BE2C (cell line): ENCODE results near the gene SCCPDH.
"Not testable (repeated sequence)": the region's sequence is repeated elsewhere in the genome, so short reads cannot be mapped to it uniquely, and the experiment has no call there.

Source experiments
- DNase-seq: peaks from one replicate; pipeline ENCODE4 v3.0.0-alpha.2; 2020
- H3K27me3 ChIP-seq: fragments of 250-450 bp; sonication (Bioruptor Pico); 2 replicates; pipeline ENCODE4 v1.5.1; 2020; ENCODE audit warnings: mild to moderate bottlenecking
- H3K36me3 ChIP-seq: fragments of 250-450 bp; sonication (Bioruptor Pico); 2 replicates; pipeline ENCODE4 v1.5.1; 2020; ENCODE audit warnings: mild to moderate bottlenecking
- H3K4me1 ChIP-seq: fragments of 250-450 bp; sonication (Bioruptor Pico); 2 replicates; pipeline ENCODE4 v1.5.1; 2020
- H3K4me3 ChIP-seq: 2 replicates; pipeline ENCODE4 v1.5.1; 2011; ENCODE audit warnings: low read depth, low read length
- H3K9me3 ChIP-seq: fragments of 250-450 bp; sonication (Bioruptor Pico); 2 replicates; pipeline ENCODE4 v1.5.1; 2020
- CTCF ChIP-seq: IDR thresholded peaks from 2 replicates; pipeline ENCODE4 v1.5.1; 2012; ENCODE audit warnings: mild to moderate bottlenecking, low read depth, low read length

SCCPDH gene

DNA sequence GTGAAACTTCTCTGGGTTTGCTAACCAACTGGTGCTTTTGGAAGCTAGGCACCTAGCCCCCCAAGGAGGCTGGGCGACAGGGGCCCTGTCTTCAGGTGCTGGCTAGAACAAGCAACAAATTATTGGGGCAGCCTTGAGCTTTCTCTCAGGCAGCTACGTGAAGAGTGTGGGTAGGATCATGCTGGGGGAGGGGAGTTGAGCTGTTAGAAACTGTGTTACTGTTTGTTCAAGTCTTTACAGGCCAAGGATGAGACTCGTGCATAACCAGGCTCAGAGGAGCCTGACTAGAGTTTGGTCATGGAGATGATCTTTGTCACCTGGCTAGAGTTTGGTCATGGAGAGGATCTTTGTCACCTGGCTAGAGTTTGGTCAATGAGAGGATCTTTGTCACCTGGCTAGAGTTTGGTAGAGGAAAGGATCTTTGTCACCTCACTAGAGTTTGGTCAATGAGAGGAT lies 12.6 kb upstream of the SCCPDH start:
- no peaks in the 10 kb centered on the region for H3K4me1 ChIP-seq
- no peak overlapping the region for H3K4me3 ChIP-seq
- no peak for TF ChIP-seq CTCF
- 0 out of 2 replicates have a peak, but pooled peaks cover 4% of the 10 kb centered on the region for H3K9me3 ChIP-seq
- DNase-seq: no peak
- no peaks in the 10 kb centered on the region for H3K36me3 ChIP-seq
- H3K27me3 ChIP-seq: no peaks in the 10 kb centered on the region; the same call in 1 of the 2 replicates

GRCh38 chr1:246712428-246712827 lies 11.8 kb upstream of the SCCPDH start:
- H3K27me3 ChIP-seq, H3K4me1 ChIP-seq, DNase-seq, H3K4me3 ChIP-seq, H3K9me3 ChIP-seq, H3K36me3 ChIP-seq: not testable (repeated sequence)

GRCh38 chr1:246719361-246719760 lies 4.8 kb upstream of the SCCPDH start:
- not testable (repeated sequence) for H3K4me3 ChIP-seq, H3K9me3 ChIP-seq, H3K27me3 ChIP-seq, DNase-seq, H3K4me1 ChIP-seq, H3K36me3 ChIP-seq

- H3K4me1 ChIP-seq, H3K4me3 ChIP-seq, H3K27me3 ChIP-seq, H3K36me3 ChIP-seq, DNase-seq, H3K9me3 ChIP-seq: not testable (repeated sequence)
Observed at GRCh38 chr1:246720814-246721213, 3.4 kb upstream of the SCCPDH start.

GRCh38 chr1:246722720-246723119 lies 1.5 kb upstream of the SCCPDH start:
- peaks cover 3% of the 10 kb centered on the region; the same call in 1 of the 2 replicates for H3K9me3 ChIP-seq
- DNase-seq: no peak
- H3K36me3 ChIP-seq: peaks cover 5% of the 10 kb centered on the region
- H3K4me3 ChIP-seq: no peak overlapping the region
- TF ChIP-seq CTCF: no peak
- no peaks in the 10 kb centered on the region for H3K4me1 ChIP-seq
- H3K27me3 ChIP-seq: no peaks in the 10 kb centered on the region

DNA sequence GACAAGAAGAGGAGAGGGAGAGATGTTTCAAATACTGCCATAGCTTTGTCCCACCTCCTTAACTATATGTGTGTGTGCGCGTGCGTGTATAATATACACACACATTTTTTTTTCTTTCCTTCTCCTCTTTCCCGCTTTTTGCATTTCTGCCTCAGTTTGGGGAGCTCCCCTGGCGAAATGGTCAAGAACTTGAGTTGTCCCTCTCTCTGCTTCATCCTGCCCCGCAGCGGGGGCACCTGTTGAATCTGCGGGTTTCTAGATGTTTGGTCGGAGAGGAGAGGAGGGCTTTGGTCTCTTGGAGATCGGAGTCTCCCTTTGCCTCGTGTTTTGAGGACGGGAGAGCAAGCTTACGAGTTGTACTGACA lies 504 bp downstream of the SCCPDH start:
- Histone ChIP-seq H3K4me1 (no peaks in the 10 kb centered on the region), H3K36me3 (peaks cover 18% of the 10 kb centered on the region), H3K9me3 (peaks cover 3% of the 10 kb centered on the region; the same call in 1 of the 2 replicates), H3K27me3 (no peaks in the 10 kb centered on the region), H3K4me3 (peak overlapping the region; percentile 87)
- DNase-seq: peak; percentile 15
- no peak for TF ChIP-seq CTCF

DNA sequence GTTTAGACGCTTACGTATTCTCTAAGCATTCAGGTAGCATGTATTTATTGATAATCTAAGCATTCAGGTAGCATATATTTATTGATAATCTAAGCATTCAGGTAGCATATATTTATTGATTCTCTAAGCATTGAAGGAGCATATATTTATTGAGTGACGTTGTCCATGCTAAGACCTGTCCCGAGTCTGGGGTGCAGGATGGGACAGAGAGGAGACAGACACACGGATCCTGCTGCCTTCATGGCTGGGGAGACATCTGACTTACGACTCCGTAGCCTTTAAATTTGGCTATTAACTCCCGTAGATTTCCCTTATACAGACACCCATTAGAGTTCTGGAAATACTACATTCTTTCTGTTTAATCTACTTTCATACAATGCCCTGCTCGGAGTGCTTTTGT lies 982 bp downstream of the SCCPDH start:
- Histone ChIP-seq H3K4me1 (no peaks in the 10 kb centered on the region), H3K4me3 (peak overlapping the region; percentile 87), H3K9me3 (peaks cover 3% of the 10 kb centered on the region; the same call in 1 of the 2 replicates), H3K36me3 (peaks cover 19% of the 10 kb centered on the region), H3K27me3 (no peaks in the 10 kb centered on the region)
- no peak for TF ChIP-seq CTCF
- no peak for DNase-seq

- Histone ChIP-seq H3K27me3 (no peaks in the 10 kb centered on the region), H3K36me3 (peaks cover 26% of the 10 kb centered on the region), H3K4me3 (no peak overlapping the region), H3K9me3 (peaks cover 3% of the 10 kb centered on the region; the same call in 1 of the 2 replicates), H3K4me1 (no peaks in the 10 kb centered on the region)
- no peak for TF ChIP-seq CTCF
- no peak for DNase-seq
Observed at GRCh38 chr1:246726255-246726679, 2.1 kb downstream of the SCCPDH start.
